Endothelial cell of umbilical vein (primary cell): ENCODE data around the gene OR6C1. TPM values are rescaled to one million over a fixed set of nuclear protein-coding genes. Genes with fewer than 3 reads are reported as not detected.

Experiments used
- BruUV-seq: library from RNA; stranded (reverse); fragments of 400-500 nt; replicated peaks from 2 replicates; lab custom pipeline; 2021; lab: Mats Ljungman, UMichigan
- CTCF ChIA-PET: fragments of 300-600, 350-600 bp; sonication (Branson Sonifier 250); formaldehyde crosslinking; loops from one replicate; lab custom pipeline; 2021; ENCODE audit warnings: antibody characterized with exemption, inconsistent platforms; lab: Charles Lee
- POLR2A ChIA-PET: fragments of 300-600, 350-600 bp; sonication (Branson Sonifier 250); formaldehyde crosslinking; loops from one replicate; lab custom pipeline; 2021; ENCODE audit warnings: antibody characterized with exemption, inconsistent platforms; lab: Charles Lee
- DNase-seq: peaks from one replicate; pipeline ENCODE4 v3.0.0-alpha.2; 2011; ENCODE audit warnings: low read depth, low spot score
- FAIRE-seq: peaks from 2 replicates; lab custom pipeline; 2011; peaks lifted over from hg19 to GRCh38; lab: Jason Lieb, UNC
- H2AFZ ChIP-seq: 2 replicates; pipeline ENCODE4 v1.6.0; 2012; ENCODE audit warnings: low read depth, low read length, control low read depth, inconsistent platforms
- H3K27ac ChIP-seq: 2 replicates; pipeline ENCODE4 v1.5.1; 2011; ENCODE audit warnings: low read depth, mild to moderate bottlenecking, control low read depth, low read length, moderate library complexity; ENCODE audit not compliant: insufficient read depth
- H3K27me3 ChIP-seq, 2 experiments: 2 replicates each; pipeline versions ENCODE4 v1.6.0 to v1.6.1; 2011; ENCODE audit warnings: low read length in 2 of 2, mixed read lengths in 1 of 2; ENCODE audit not compliant: control insufficient read depth in 2 of 2, insufficient read depth in 2 of 2
- H3K36me3 ChIP-seq, 2 experiments: 2 replicates in 1 of 2; 3 replicates in 1 of 2; pipeline ENCODE4 v1.5.1; 2011; ENCODE audit warnings: low read length in 2 of 2, mild to moderate bottlenecking in 1 of 2, moderate library complexity in 1 of 2; ENCODE audit not compliant: control insufficient read depth in 2 of 2, insufficient read depth in 2 of 2; ENCODE audit errors: extremely low read depth in 1 of 2
- H3K4me1 ChIP-seq: 3 replicates; pipeline ENCODE4 v1.5.1; 2011; ENCODE audit warnings: mild to moderate bottlenecking, low read length; ENCODE audit not compliant: control insufficient read depth, insufficient read depth; ENCODE audit errors: extremely low read depth
- H3K4me2 ChIP-seq: 2 replicates; pipeline ENCODE4 v1.6.1; 2011; ENCODE audit warnings: low read length, control low read depth, mixed read lengths; ENCODE audit not compliant: insufficient read depth
- H3K4me3 ChIP-seq, 3 experiments: fragments of 200-600 bp in 1 of 3; sonication (generic), shearing (Covaris generic) in 1 of 3; replicated peaks in 1 of 3; 2 replicates each; pipeline ENCODE4 v1.5.1; 2011 to 2016; ENCODE audit warnings: control low read depth in 3 of 3, low read length in 3 of 3, mild to moderate bottlenecking in 2 of 3, inconsistent platforms in 1 of 3, low read depth in 1 of 3, moderate library complexity in 1 of 3; ENCODE audit not compliant: insufficient read depth in 1 of 3
- H3K79me2 ChIP-seq: 2 replicates; pipeline ENCODE4 v1.6.0; 2012; ENCODE audit warnings: low read length, inconsistent platforms; ENCODE audit not compliant: control insufficient read depth, insufficient read depth
- H3K9ac ChIP-seq: replicated peaks from 2 replicates; pipeline ENCODE3; 2011; ENCODE audit warnings: low read length, control low read depth; ENCODE audit not compliant: insufficient read depth; ENCODE audit errors: extremely low read depth
- H3K9me1 ChIP-seq: replicated peaks from 3 replicates; pipeline ENCODE4 v1.6.0; 2011; ENCODE audit warnings: mild to moderate bottlenecking, low read length; ENCODE audit not compliant: control insufficient read depth, insufficient read depth; ENCODE audit errors: extremely low read depth
- H3K9me3 ChIP-seq: replicated peaks from 2 replicates; pipeline ENCODE4 v1.5.1; 2012; ENCODE audit warnings: low read length, inconsistent platforms; ENCODE audit not compliant: control insufficient read depth, insufficient read depth
- H4K20me1 ChIP-seq: replicated peaks from 2 replicates; pipeline ENCODE3; 2011; ENCODE audit warnings: mild to moderate bottlenecking, low read length; ENCODE audit not compliant: control insufficient read depth, insufficient read depth; ENCODE audit errors: extremely low read depth
- EZH2 ChIP-seq: IDR thresholded peaks from 2 replicates; pipeline ENCODE4 v1.6.1; 2012; ENCODE audit warnings: borderline replicate concordance, low read depth, mild to moderate bottlenecking, moderate library complexity, low read length, inconsistent platforms; ENCODE audit not compliant: severe bottlenecking
- FOS ChIP-seq: IDR thresholded peaks from 2 replicates; pipeline ENCODE4 v1.6.1; 2011; ENCODE audit warnings: mild to moderate bottlenecking, low read length, moderate library complexity, borderline replicate concordance; ENCODE audit not compliant: insufficient read depth
- GATA2 ChIP-seq: IDR thresholded peaks from 2 replicates; pipeline ENCODE4 v1.7.0; 2011; ENCODE audit warnings: low read depth, mild to moderate bottlenecking, moderate library complexity, mixed read lengths, low read length; ENCODE audit not compliant: insufficient read length, insufficient read depth
- JUN ChIP-seq: IDR thresholded peaks from 2 replicates; pipeline ENCODE4 v1.6.1; 2011; ENCODE audit warnings: borderline replicate concordance, low read depth; ENCODE audit not compliant: insufficient read length, insufficient read depth
- MYC ChIP-seq: IDR thresholded peaks from one replicate; pipeline ENCODE4 v1.6.1; 2011; ENCODE audit warnings: mild to moderate bottlenecking, low read depth, low read length
- POLR2A ChIP-seq: IDR thresholded peaks from 2 replicates; pipeline ENCODE4 v1.6.1; 2012; ENCODE audit warnings: low read depth, mild to moderate bottlenecking, control low read depth, low read length
- POLR2AphosphoS5 ChIP-seq: IDR thresholded peaks from 2 replicates; pipeline ENCODE4 v1.6.1; 2012; ENCODE audit warnings: low read depth, mild to moderate bottlenecking, control low read depth, low read length, moderate library complexity; ENCODE audit not compliant: insufficient read depth
- dilution Hi-C: fragments of 300-500 bp; cut with MboI; formaldehyde crosslinking; loops from one replicate; pipeline ENCODE4 v1.15.0; 2019; ENCODE audit warnings: low sequenced_read_pairs; ENCODE audit not compliant: extremely low pct_ligation_motif_present
- intact Hi-C: fragments of 100-400 bp; cut with micrococcal nuclease; formaldehyde crosslinking; loops from one replicate; pipeline ENCODE4 v1.10.0; 2022
- polyA plus RNA-seq, 4 experiments: library from polyadenylated mRNA; depleted of rRNA in 3 of 4; stranded (reverse) in 3 of 4; unstranded in 1 of 4; fragments of >200 nt; gene quantifications; 2 replicates each; pipeline versions ENCODE4 v1.2.1 to v1.2.3, GENCODE V29; 2011 to 2012; ENCODE audit warnings: missing spikeins in 1 of 4
- total RNA-seq: library from RNA; stranded (reverse); gene quantifications from 2 replicates; pipeline ENCODE4 v1.2.3, GENCODE V29; 2021
- TF ChIP-seq, protein P1 (sequence below): IDR thresholded peaks from 2 replicates; pipeline ENCODE4 v1.6.1; 2011; ENCODE audit not compliant: insufficient read depth, insufficient read length
- TF ChIP-seq, protein P2 (sequence below), 2 donors: IDR thresholded peaks; 1 replicate in 1 of 2; 2 replicates in 1 of 2; pipeline ENCODE4 v1.5.1; 2011; ENCODE audit warnings: low read length in 2 of 2, mild to moderate bottlenecking in 2 of 2, moderate library complexity in 2 of 2, control low read depth in 1 of 2, inconsistent platforms in 1 of 2, low read depth in 1 of 2; ENCODE audit not compliant: insufficient read depth in 1 of 2; ENCODE audit errors: extremely low read depth in 1 of 2

OR6C1 gene
- total and polyA plus RNA-seq, 2 donors (not counting 3 experiments of a cell fraction or from before 2014, with no cell fraction given), result not detected

DNA sequence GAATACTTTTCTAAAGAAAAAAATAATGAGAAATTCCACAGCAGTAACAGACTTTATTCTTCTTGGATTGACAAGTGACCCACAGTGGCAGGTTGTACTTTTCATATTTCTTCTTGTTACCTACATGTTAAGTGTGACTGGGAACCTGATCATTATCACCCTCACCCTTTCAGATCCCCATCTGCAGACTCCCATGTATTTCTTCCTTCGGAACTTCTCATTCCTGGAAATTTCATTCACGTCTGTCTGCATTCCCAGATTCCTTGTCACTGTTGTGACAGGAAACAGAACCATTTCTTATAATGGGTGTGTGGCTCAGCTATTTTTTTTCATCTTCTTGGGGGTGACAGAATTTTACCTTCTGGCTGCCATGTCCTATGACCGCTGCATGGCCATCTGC is 50.9 kb downstream of the OR6C1 start:
- H3K4me3 ChIP-seq, result no peak overlapping the region
- H3K27ac ChIP-seq, result no peak overlapping the region
- H3K9me1 ChIP-seq, result no peaks in the 10 kb centered on the region
- no peaks in the 10 kb centered on the region for H3K79me2 ChIP-seq
- no peak for DNase-seq
- dilution Hi-C loops, result no loop called here
- no peak for FAIRE-seq
- H4K20me1 ChIP-seq, result no peaks in the 10 kb centered on the region
- BruUV-seq, result no TSS peak
- H3K4me2 ChIP-seq, result no peak overlapping the region
- H3K4me1 ChIP-seq, result no peaks in the 10 kb centered on the region
- H3K9ac ChIP-seq, result no peak overlapping the region
- no peaks in the 10 kb centered on the region for H3K27me3 ChIP-seq
- TF ChIP-seq FOS (no peak), POLR2AphosphoS5 (no peak), EZH2 (no peak), POLR2A (no peak), MYC (no peak), GATA2 (no peak), JUN (no peak)
- TF ChIP-seq, protein P1, sequence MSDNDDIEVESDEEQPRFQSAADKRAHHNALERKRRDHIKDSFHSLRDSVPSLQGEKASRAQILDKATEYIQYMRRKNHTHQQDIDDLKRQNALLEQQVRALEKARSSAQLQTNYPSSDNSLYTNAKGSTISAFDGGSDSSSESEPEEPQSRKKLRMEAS, result no peak
- TF ChIP-seq, protein P2, sequence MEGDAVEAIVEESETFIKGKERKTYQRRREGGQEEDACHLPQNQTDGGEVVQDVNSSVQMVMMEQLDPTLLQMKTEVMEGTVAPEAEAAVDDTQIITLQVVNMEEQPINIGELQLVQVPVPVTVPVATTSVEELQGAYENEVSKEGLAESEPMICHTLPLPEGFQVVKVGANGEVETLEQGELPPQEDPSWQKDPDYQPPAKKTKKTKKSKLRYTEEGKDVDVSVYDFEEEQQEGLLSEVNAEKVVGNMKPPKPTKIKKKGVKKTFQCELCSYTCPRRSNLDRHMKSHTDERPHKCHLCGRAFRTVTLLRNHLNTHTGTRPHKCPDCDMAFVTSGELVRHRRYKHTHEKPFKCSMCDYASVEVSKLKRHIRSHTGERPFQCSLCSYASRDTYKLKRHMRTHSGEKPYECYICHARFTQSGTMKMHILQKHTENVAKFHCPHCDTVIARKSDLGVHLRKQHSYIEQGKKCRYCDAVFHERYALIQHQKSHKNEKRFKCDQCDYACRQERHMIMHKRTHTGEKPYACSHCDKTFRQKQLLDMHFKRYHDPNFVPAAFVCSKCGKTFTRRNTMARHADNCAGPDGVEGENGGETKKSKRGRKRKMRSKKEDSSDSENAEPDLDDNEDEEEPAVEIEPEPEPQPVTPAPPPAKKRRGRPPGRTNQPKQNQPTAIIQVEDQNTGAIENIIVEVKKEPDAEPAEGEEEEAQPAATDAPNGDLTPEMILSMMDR (IDR thresholded peaks at IDR 0.05; ENCODE audit: extremely low read depth in 1 of 2, insufficient read depth in 1 of 2, low read depth in 1 of 2, low read length in 2 of 2), result no peak
- H2AFZ ChIP-seq, result no peak overlapping the region
- no peaks in the 10 kb centered on the region for H3K36me3 ChIP-seq
- ChIA-PET POLR2A (no interaction called here), CTCF (no interaction called here)
- intact Hi-C loops, result no loop called here
- H3K9me3 ChIP-seq, result no peaks in the 10 kb centered on the region

Other genes starting within 250 kb of the OR6C1 start
- not detected in 2 replicates for gene OR9K2, start 187.9 kb upstream of the OR6C1 start, total RNA-seq
- not detected in 2 replicates for gene OR9K2, start 187.9 kb upstream of the OR6C1 start, polyA plus RNA-seq
- not detected in 2 replicates for gene OR10A7, start 93.3 kb upstream of the OR6C1 start, total RNA-seq
- not detected in 2 replicates for gene OR10A7, start 93.3 kb upstream of the OR6C1 start, polyA plus RNA-seq
- not detected in 2 replicates for gene OR6C74, start 69.7 kb upstream of the OR6C1 start, total RNA-seq
- gene OR6C74, start 69.7 kb upstream of the OR6C1 start, polyA plus RNA-seq, result not detected in 2 replicates
- not detected in 2 replicates for gene OR6C6, start 17.8 kb upstream of the OR6C1 start, total RNA-seq
- not detected in 2 replicates for gene OR6C6, start 17.8 kb upstream of the OR6C1 start, polyA plus RNA-seq
- not detected in 2 replicates for gene OR6C3, start 16.4 kb downstream of the OR6C1 start, total RNA-seq
- gene OR6C3, start 16.4 kb downstream of the OR6C1 start, polyA plus RNA-seq, result not detected in 2 replicates
- gene OR6C75, start 48.6 kb downstream of the OR6C1 start, total RNA-seq, result not detected in 2 replicates
- gene OR6C75, start 48.6 kb downstream of the OR6C1 start, polyA plus RNA-seq, result not detected in 2 replicates
- gene OR6C65, start 86.2 kb downstream of the OR6C1 start, total RNA-seq, result not detected in 2 replicates
- not detected in 2 replicates for gene OR6C65, start 86.2 kb downstream of the OR6C1 start, polyA plus RNA-seq
- not detected in 2 replicates for gene OR6C76, start 111.9 kb downstream of the OR6C1 start, total RNA-seq
- not detected in 2 replicates for gene OR6C76, start 111.9 kb downstream of the OR6C1 start, polyA plus RNA-seq
- not detected in 2 replicates for gene OR6C2, start 129.7 kb downstream of the OR6C1 start, total RNA-seq
- not detected in 2 replicates for gene OR6C2, start 129.7 kb downstream of the OR6C1 start, polyA plus RNA-seq
- gene OR6C70, start 155.8 kb downstream of the OR6C1 start, total RNA-seq, result not detected in 2 replicates
- gene OR6C70, start 155.8 kb downstream of the OR6C1 start, polyA plus RNA-seq, result not detected in 2 replicates
- gene OR6C68, start 178.0 kb downstream of the OR6C1 start, total RNA-seq, result not detected in 2 replicates
- gene OR6C68, start 178.0 kb downstream of the OR6C1 start, polyA plus RNA-seq, result not detected in 2 replicates
- not detected in 2 replicates for gene OR6C4, start 235.3 kb downstream of the OR6C1 start, total RNA-seq
- gene OR6C4, start 235.3 kb downstream of the OR6C1 start, polyA plus RNA-seq, result not detected in 2 replicates